Activated T-cell treated with anti-CD3 and anti-CD28 coated beads, Interleukin-2, amount 50 U/mL, for 4 hours (primary cell): ENCODE data around the gene ARHGAP44. TPM values are rescaled to one million over a fixed set of nuclear protein-coding genes. Genes with fewer than 3 reads are reported as not detected.
"Not testable (repeated sequence)": the region's sequence is repeated elsewhere in the genome, so short reads cannot be mapped to it uniquely, and the experiment has no call there.

Source experiments
- ATAC-seq, 2 donors: fragments of 200-7000 bp; cut with Tn5 transposase; one replicate each; pipeline ENCODE4 v1.10.0; 2021
- DNase-seq: peaks from one replicate; pipeline ENCODE4 v3.0.0-alpha.2; 2020
- H3K27me3 Mint-ChIP-seq: one replicate; pipeline ENCODE4 v1.8.0; 2021; ENCODE audit warnings: low read depth, mixed read lengths
- H3K36me3 Mint-ChIP-seq: one replicate; pipeline ENCODE4 v1.8.0; 2022; ENCODE audit warnings: mixed read lengths; ENCODE audit not compliant: insufficient read depth
- H3K4me1 Mint-ChIP-seq: one replicate; pipeline ENCODE4 v1.8.0; 2021; ENCODE audit warnings: low read depth, mixed read lengths
- H3K4me3 Mint-ChIP-seq: one replicate; pipeline ENCODE4 v1.8.0; 2021; ENCODE audit warnings: mild to moderate bottlenecking, moderate library complexity, mixed read lengths
- H3K9me3 Mint-ChIP-seq: one replicate; pipeline ENCODE4 v1.8.0; 2021; ENCODE audit warnings: mixed read lengths
- total RNA-seq, 3 donors: library from RNA; stranded (reverse); gene quantifications; one replicate each; pipeline ENCODE4 v1.2.1, GENCODE V29; 2021

ARHGAP44 gene
- total RNA-seq, 3 donors from 2014 or later: 0.10 to 0.11 TPM; not detected in 1

DNA sequence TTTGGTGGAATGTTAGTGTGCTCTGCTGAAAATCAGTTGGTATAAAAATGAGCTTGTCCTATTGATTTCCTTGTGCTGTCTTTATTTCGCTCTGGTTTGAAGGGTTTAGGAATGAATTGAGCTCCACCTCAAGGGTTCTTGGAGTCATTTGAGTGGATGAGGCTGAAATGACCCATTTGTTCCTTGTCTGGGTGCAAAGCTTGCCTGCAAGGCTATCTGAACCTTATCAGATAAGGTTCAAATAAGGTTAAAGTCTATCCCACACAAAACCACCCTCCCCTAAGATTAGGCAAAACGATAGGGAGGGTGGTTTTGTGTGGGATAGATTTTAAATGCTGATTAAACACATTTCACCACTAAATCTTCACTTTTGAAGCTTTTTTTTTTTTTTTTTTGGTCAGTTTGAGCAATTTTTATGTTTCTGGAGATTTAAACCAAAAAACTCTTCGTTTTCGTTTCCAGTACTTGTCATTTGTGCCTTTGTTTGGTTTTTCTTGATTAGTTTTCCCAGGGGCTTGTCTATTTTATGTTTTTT lies 62.7 kb downstream of the ARHGAP44 start:
- no peaks in the 10 kb centered on the region for H3K36me3 Mint-ChIP-seq
- H3K4me3 Mint-ChIP-seq: no peak overlapping the region
- DNase-seq: no peak
- no peaks in the 10 kb centered on the region for H3K27me3 Mint-ChIP-seq
- peaks cover 3% of the 10 kb centered on the region for H3K9me3 Mint-ChIP-seq
- H3K4me1 Mint-ChIP-seq: no peaks in the 10 kb centered on the region
- no peak for ATAC-seq

DNA sequence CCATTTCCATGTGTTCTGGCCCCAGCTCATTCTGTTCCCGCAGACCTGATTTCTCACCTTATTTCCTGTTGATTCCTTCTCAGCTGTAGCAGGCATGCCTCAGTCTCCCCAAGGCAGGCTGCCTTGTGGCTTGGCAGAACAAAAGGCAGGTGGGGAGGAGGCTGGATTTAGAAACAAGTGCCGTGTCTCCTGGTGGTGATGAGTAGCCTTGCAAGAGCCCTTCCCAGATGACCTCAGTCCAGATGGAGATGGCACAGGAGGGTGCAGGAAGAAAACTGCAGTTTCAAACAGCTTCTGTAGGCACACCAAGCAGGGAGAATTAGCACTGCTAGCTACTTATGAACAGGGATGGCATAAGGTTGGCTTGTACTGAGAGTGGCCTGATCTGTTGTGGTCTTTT lies 64.6 kb downstream of the ARHGAP44 start:
- no peak for ATAC-seq
- no peak for DNase-seq
- no peaks in the 10 kb centered on the region for H3K36me3 Mint-ChIP-seq
- H3K4me1 Mint-ChIP-seq: no peaks in the 10 kb centered on the region
- H3K27me3 Mint-ChIP-seq: no peaks in the 10 kb centered on the region
- H3K4me3 Mint-ChIP-seq: no peak overlapping the region
- peaks cover 3% of the 10 kb centered on the region for H3K9me3 Mint-ChIP-seq

DNA sequence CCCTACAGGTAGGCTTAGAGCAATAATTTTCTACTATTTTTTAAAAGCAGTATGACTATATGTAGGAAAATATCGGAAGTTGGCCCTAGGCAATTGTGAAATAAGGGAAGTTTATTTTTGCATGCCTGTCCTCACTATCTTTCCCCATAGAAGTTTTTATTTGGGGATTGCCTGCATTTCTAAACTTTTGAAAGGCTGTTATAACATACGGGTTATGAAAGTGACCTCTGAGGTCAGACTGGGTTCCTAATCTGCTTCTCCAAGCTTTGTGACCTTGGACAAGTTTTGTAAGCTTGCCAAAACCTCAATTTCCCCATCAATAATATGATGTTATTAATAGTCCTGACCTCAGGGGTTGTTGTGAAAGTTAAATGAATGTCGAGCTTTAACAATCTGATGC lies 67.1 kb downstream of the ARHGAP44 start:
- no peak for ATAC-seq
- Mint-ChIP-seq H3K27me3 (no peaks in the 10 kb centered on the region), H3K4me3 (no peak overlapping the region), H3K36me3 (no peaks in the 10 kb centered on the region), H3K4me1 (no peaks in the 10 kb centered on the region), H3K9me3 (peaks cover 3% of the 10 kb centered on the region)
- DNase-seq: no peak

DNA sequence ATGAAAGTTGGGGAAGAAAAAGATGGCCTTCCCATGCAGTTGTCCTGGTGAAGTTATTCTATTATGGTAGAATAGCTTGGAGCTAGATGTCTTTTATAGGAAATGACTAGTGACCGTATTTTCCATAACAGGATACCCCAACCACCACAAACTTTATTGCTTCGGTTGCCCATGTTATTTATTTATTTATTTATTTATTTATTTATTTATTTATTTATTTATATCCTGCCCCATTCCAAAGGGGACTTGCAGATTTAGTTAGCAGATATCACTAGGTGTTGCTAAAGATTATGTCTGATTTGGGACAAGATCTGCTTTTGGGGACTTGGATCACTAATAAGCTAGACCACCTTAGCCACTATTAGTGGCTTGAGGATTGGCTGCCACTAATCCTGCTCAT lies 68.3 kb downstream of the ARHGAP44 start:
- H3K4me3 Mint-ChIP-seq: no peak overlapping the region
- H3K9me3 Mint-ChIP-seq: peaks cover 3% of the 10 kb centered on the region
- H3K4me1 Mint-ChIP-seq: no peaks in the 10 kb centered on the region
- H3K27me3 Mint-ChIP-seq: no peaks in the 10 kb centered on the region
- DNase-seq (no peak), ATAC-seq (no peak)
- H3K36me3 Mint-ChIP-seq: no peaks in the 10 kb centered on the region

DNA sequence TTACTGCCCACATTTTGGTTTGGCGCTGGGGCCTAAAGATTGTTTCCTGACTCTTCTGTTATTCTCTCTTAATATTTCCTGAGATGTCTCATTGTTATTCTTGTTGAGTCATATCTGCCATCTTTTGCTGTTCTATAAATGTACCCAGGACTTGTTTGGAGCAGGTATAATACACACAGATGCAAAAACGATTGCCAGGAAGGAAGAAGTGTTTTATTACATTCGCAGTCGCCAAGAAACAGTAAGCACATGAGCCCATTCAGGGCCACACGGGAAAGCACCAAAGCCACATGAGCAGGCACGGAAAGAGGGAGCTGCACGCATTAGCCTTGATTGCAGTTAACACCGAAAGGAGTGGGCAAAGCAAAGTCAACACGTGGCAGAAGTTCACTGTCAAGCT lies 70.2 kb downstream of the ARHGAP44 start:
- no peaks in the 10 kb centered on the region for H3K9me3 Mint-ChIP-seq
- H3K4me3 Mint-ChIP-seq: no peak overlapping the region
- H3K36me3 Mint-ChIP-seq: no peaks in the 10 kb centered on the region
- DNase-seq: no peak
- no peak for ATAC-seq
- no peaks in the 10 kb centered on the region for H3K27me3 Mint-ChIP-seq
- no peaks in the 10 kb centered on the region for H3K4me1 Mint-ChIP-seq

DNA sequence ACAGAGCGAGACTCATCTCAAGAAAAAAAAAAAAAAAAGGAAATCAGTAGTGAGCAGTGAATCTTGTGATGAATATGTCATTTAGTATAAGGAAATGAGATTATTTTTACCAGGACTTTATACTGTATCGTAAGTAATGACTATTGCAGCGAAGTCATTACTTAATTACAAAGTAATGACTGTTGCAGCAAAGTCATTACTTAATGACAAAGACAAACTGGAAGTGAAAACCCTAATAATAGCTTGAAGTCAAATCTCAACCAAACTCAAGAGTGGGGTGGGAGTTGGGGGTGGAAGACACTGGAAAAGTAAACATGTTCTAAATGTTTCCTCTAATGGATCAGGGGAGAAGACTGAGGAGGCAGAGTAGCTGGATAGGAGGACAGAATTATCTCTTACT lies 76.5 kb downstream of the ARHGAP44 start:
- no peak for DNase-seq
- H3K9me3 Mint-ChIP-seq: no peaks in the 10 kb centered on the region
- H3K4me1 Mint-ChIP-seq: no peaks in the 10 kb centered on the region
- no peak for ATAC-seq
- H3K27me3 Mint-ChIP-seq: peaks cover 2% of the 10 kb centered on the region
- H3K4me3 Mint-ChIP-seq: no peak overlapping the region
- H3K36me3 Mint-ChIP-seq: no peaks in the 10 kb centered on the region

DNA sequence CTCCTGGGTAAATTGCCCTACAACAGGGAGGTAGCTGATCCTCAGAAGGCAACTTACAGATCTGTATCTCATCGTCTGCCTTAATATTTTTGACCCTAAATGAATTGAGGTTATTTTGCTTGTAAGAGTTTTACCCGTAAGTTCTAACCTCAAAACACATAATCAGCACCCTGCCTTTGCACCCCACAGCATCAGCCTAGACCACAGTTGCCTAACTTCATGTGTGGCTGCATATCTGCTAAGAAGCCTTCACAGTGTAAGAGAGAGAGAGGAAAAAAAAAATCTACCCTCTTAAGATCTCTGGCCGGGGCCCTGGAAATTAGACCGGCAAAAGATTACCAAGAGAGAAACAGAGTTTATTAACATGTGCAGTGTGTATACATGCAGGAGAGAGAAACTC lies 76.9 kb downstream of the ARHGAP44 start:
- H3K36me3 Mint-ChIP-seq: no peaks in the 10 kb centered on the region
- no peak overlapping the region for H3K4me3 Mint-ChIP-seq
- no peak for ATAC-seq
- no peak for DNase-seq
- no peaks in the 10 kb centered on the region for H3K4me1 Mint-ChIP-seq
- no peaks in the 10 kb centered on the region for H3K9me3 Mint-ChIP-seq
- peaks cover 2% of the 10 kb centered on the region for H3K27me3 Mint-ChIP-seq

DNA sequence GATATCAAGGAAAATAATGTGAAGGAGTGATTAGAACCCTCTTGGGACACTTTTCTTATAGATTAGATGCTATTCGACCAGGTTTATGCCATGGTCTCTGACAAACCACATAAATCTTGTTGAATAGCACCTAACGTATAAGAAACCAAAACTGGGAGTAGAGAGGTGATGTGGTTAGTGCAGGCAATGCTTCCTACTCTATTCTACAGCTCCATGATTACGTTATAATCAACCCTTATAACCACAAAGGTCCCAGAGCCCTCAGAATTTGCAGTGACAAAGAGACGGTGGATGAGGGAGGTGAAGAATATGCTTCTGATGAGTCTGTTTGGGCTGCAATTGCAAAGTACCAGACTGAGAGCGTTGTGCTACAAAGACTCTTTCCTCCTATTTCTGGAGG lies 78.4 kb downstream of the ARHGAP44 start:
- Mint-ChIP-seq H3K4me1 (no peaks in the 10 kb centered on the region), H3K4me3 (no peak overlapping the region), H3K36me3 (no peaks in the 10 kb centered on the region), H3K9me3 (peaks cover 8% of the 10 kb centered on the region), H3K27me3 (peaks cover 2% of the 10 kb centered on the region)
- ATAC-seq: no peak
- DNase-seq: no peak

DNA sequence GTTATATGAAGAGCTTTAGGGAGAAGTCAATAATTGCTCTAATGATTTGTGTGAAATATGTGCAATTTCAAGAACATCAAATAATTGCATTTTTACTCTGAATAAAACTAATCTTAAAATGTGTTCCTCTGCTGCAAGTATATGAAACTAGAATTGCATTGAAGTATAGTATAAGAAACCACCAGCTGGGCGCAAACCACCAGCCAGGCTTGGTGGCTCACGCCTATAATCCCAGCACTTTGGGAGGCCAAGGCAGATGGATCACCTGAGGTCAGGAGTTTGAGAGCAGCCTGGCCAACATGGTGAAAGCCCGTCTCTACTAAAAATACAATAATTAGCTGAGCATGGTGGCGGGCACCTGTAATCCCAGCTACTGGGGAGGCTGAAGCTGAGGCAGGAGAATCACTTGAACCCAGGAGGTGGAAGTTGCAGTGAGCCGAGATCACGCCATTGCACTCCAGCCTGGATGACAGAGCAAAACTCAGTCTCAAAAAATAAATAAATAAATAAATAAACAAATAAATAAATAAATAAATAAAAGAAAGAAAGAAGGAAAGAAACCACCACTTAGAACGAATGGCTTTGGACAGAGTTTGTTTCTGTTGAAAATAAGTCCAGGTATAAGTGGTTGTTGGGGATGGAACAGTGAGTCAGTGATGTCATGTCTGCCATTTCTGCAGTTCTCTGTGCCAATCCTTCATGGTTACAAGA lies 84.3 kb downstream of the ARHGAP44 start:
- not testable (repeated sequence) for H3K4me1 Mint-ChIP-seq, ATAC-seq, DNase-seq, H3K4me3 Mint-ChIP-seq, H3K36me3 Mint-ChIP-seq, H3K27me3 Mint-ChIP-seq
- H3K9me3 Mint-ChIP-seq: peaks cover 14% of the 10 kb centered on the region

DNA sequence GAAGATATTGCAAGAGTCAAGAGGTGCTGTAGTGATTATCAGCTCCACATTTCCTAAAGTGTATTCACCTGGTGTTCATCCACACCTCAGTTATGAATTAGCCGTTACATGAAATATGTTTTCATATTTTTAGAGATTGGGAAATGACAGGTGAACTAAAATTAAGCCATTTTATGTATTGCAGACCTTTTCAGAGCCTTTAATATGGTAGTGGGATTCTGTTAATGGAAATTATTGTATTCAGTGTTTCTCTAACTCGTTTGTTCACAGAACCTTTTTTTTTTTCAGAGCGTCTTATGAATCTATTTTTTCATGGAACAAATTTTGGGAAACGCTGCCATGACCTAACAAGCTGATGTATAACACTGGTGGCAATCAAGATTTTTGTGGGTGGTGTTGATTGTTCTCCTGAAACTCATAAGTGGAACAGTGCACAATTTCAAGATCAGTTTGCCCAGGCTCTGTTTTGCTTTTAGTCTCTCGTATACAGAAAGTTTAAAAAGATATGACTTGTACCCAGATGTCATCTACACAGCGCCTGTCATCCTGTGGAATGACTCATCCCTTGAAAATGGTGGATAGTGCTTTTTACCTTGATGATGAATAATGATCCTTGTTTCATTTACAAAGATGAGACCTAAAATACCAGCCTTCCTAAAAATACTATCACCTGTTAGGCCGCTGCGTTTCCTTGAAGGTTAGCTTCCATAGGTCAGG lies 88.8 kb downstream of the ARHGAP44 start:
- peaks cover 1% of the 10 kb centered on the region for H3K27me3 Mint-ChIP-seq
- H3K36me3 Mint-ChIP-seq: no peaks in the 10 kb centered on the region
- ATAC-seq (no peak), DNase-seq (no peak)
- no peak overlapping the region for H3K4me3 Mint-ChIP-seq
- peaks cover 3% of the 10 kb centered on the region for H3K9me3 Mint-ChIP-seq
- no peaks in the 10 kb centered on the region for H3K4me1 Mint-ChIP-seq

DNA sequence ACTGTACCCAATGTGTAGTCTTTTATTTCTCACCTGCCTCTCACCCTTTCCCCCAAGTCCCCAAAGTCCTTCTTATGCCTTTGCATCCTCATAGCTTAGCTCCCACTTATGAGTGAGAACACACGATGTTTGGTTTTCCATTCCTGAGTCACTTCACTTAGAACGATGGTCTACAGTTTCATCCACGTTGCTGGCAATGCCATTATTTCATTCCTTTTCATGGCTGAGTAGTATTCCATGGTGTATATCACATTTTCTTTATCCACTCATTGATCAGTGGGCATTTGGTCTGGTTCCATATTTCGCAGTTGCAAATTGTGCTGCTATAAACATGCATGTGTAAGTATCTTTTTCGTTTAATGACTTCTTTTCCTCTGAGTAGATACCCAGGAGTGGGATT lies 89.8 kb downstream of the ARHGAP44 start:
- not testable (repeated sequence) for DNase-seq, H3K36me3 Mint-ChIP-seq, ATAC-seq, H3K4me3 Mint-ChIP-seq, H3K27me3 Mint-ChIP-seq, H3K4me1 Mint-ChIP-seq, H3K9me3 Mint-ChIP-seq

DNA sequence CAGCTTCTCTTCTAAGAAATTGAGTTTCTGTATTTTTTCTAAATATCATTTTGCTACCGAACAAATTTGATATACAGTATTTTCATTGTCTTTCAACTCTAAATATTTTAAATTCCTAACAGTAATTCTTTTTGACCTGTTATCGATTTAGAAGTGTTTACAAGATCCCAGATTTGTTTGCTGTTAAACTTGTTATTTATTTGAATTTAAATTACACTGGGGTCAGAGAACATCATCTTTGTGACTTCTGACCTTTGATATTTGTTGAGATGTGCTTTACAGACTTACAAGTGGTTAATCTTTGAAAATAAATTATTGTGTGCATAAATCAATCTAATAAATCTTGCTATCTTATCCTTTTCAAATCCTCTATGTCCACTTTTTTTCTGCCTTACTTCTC lies 94.2 kb downstream of the ARHGAP44 start:
- Mint-ChIP-seq H3K36me3 (no peaks in the 10 kb centered on the region), H3K4me1 (no peaks in the 10 kb centered on the region), H3K9me3 (no peaks in the 10 kb centered on the region), H3K4me3 (no peak overlapping the region), H3K27me3 (no peaks in the 10 kb centered on the region)
- ATAC-seq (no peak), DNase-seq (no peak)

DNA sequence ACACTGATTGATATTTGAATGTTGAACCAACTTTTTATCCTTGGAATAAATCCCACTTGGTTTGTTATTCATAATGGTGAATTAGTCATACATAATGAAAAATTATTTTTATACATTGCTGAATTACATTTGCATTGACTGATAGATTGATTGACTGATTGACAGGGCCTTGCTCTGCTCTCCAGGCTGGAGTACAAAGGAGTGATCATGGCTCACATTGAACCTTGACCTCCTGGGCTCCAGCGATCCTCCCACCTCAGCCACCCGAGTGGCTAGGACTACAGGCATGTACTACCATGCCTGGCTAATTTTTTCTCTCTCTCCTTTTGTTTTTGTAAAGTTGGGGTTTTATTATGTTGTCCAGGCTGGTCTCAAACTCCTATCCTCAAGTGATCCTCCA lies 97.8 kb downstream of the ARHGAP44 start:
- Mint-ChIP-seq H3K36me3 (no peaks in the 10 kb centered on the region), H3K9me3 (peaks cover 6% of the 10 kb centered on the region), H3K27me3 (peaks cover 4% of the 10 kb centered on the region), H3K4me3 (no peak overlapping the region), H3K4me1 (no peaks in the 10 kb centered on the region)
- DNase-seq: no peak
- ATAC-seq: no peak

DNA sequence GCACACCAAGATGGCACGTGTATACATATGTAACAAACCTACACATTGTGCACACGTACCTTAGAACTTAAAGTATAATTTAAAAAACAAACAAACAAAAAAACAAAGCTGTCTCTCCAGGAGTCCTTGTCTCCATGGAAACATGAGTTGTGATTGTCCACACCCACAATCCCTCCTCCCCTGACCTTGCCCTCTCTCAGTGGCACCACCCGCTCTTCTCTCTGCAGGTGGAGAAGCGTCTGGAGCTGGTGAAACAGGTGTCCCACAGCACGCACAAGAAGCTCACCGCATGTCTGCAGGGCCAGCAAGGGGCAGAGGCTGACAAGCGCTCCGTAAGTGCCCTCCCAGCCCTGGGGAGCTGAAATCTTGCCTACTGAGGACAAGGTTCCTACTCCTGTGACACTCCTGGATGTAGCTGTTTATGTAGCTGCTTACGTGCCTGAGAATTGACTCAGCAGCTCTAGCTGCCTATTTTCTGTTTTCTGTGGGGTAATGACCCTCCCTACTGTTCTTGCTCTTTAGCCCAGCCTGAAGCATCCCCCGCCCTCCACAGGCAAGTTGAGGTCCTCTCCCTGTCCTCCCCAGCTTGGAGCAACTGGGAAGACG lies 107.0 kb downstream of the ARHGAP44 start:
- no peaks in the 10 kb centered on the region for H3K27me3 Mint-ChIP-seq
- H3K4me3 Mint-ChIP-seq: no peak overlapping the region
- ATAC-seq (no peak), DNase-seq (no peak)
- H3K4me1 Mint-ChIP-seq: no peaks in the 10 kb centered on the region
- H3K36me3 Mint-ChIP-seq: no peaks in the 10 kb centered on the region
- H3K9me3 Mint-ChIP-seq: peaks cover 19% of the 10 kb centered on the region

DNA sequence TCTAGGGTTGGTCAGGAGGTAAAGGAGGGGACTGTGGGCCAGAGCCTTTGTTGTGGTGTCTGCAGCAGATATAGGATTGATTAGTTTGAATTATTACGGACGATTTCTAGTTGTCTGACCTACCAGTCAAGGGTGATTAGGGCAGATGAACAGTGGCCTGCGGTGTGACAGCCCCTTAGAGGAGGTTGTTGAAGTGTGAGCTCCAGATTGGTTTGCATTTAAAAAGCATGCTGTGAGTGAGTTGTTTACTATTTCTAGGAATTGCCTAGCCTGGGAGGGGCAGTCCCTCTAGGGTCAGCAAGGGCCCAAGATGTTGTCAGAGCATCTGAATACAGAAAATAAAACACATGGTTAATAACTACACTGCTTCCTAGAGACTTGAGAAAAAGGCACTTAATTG lies 108.8 kb downstream of the ARHGAP44 start:
- no peaks in the 10 kb centered on the region for H3K36me3 Mint-ChIP-seq
- no peak overlapping the region for H3K4me3 Mint-ChIP-seq
- no peaks in the 10 kb centered on the region for H3K4me1 Mint-ChIP-seq
- DNase-seq (no peak), ATAC-seq (no peak)
- peaks cover 12% of the 10 kb centered on the region for H3K9me3 Mint-ChIP-seq
- peaks cover 2% of the 10 kb centered on the region for H3K27me3 Mint-ChIP-seq
